BLaER1 (cell line): ENCODE measurements around the gene ZC4H2.
"Not testable (repeated sequence)": the region's sequence is repeated elsewhere in the genome, so short reads cannot be mapped to it uniquely, and the experiment has no call there.

Experiments
- H3K27ac ChIP-seq: shearing (Covaris generic); formaldehyde crosslinking; 2 replicates; pipeline ENCODE4 v1.8.1; 2022
- H3K27me3 ChIP-seq: shearing (Covaris generic); formaldehyde crosslinking; 2 replicates; pipeline ENCODE4 v1.8.1; 2022
- H3K36me3 ChIP-seq: shearing (Covaris generic); formaldehyde crosslinking; 2 replicates; pipeline ENCODE4 v1.8.1; 2022
- H3K4me1 ChIP-seq: shearing (Covaris generic); formaldehyde crosslinking; 2 replicates; pipeline ENCODE4 v1.8.1; 2022
- H3K4me2 ChIP-seq: shearing (Covaris generic); formaldehyde crosslinking; 2 replicates; pipeline ENCODE4 v1.8.1; 2022
- H3K4me3 ChIP-seq: shearing (Covaris generic); formaldehyde crosslinking; 2 replicates; pipeline ENCODE4 v1.8.1; 2022
- H3K9ac ChIP-seq: shearing (Covaris generic); formaldehyde crosslinking; 2 replicates; pipeline ENCODE4 v1.8.1; 2022
- H3K9me3 ChIP-seq: shearing (Covaris generic); formaldehyde crosslinking; 2 replicates; pipeline ENCODE4 v1.8.1; 2022
- H4K20me1 ChIP-seq: shearing (Covaris generic); formaldehyde crosslinking; 2 replicates; pipeline ENCODE4 v1.8.1; 2022
- Cebpa-rat ChIP-seq: shearing (Covaris generic); IDR thresholded peaks from 2 replicates; pipeline ENCODE4 v1.8.1; 2022

ZC4H2 gene

DNA sequence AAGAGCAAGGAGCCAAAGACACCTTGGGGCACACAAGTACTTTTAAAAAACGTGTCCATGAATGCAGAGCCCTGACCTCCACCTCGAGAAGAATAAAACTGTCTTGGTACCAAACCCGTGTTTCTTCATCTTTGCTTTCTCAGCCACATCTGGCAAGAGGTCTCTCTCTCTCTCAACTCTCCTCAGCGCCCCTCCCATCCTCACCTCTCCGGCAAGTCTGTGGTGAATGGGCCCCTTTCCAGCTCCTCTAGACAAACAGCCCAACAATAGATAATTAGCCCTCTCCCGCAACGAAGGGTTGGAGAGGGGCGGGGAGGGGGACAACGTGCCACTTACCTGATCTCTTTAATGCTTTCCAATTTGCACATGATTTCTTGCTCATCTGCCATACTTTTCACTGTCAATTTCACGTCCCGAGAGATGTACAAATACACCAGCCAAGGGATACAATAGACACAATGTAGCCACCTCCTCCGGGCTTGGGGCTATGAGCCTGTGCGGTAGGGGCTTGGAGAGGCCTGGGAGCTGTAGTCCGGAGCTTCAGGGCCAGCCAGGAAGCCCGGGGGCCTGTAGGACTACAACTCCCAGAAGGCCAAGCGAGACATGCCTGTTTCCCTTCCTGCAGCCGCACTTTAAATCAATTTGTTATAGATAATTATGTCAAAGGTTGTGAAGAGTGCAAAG is at the start of gene ZC4H2:
ZC4H2 (minus strand) TSS at position 462 of the 684 bp plus-strand sequence; CDS start at position 389, 73 bp downstream.
- no peaks in the 10 kb centered on the region for H4K20me1 ChIP-seq
- peaks cover 10% of the 10 kb centered on the region for H3K4me1 ChIP-seq
- TF ChIP-seq Cebpa-rat, result no peak
- peak within 1 kb of the TSS; percentile 73 for H3K4me3 ChIP-seq
- H3K36me3 ChIP-seq, result peaks cover 15% of the 10 kb centered on the region
- H3K4me2 ChIP-seq, result peak within 1 kb of the TSS; percentile 67
- H3K9ac ChIP-seq, result peak within 1 kb of the TSS; percentile 79
- peaks cover 21% of the 10 kb centered on the region for H3K9me3 ChIP-seq
- peaks cover 25% of the 10 kb centered on the region for H3K27me3 ChIP-seq
- H3K27ac ChIP-seq, result peak within 1 kb of the TSS; percentile 62

GRCh38 chrX:65017451-65017850 is 41.2 kb upstream of the ZC4H2 start:
- Histone ChIP-seq H3K9ac (no peak overlapping the region), H3K4me2 (no peak overlapping the region), H3K36me3 (no peaks in the 10 kb centered on the region), H3K9me3 (peaks cover 4% of the 10 kb centered on the region), H3K4me1 (no peaks in the 10 kb centered on the region), H3K4me3 (no peak overlapping the region), H4K20me1 (no peaks in the 10 kb centered on the region), H3K27me3 (peaks cover 37% of the 10 kb centered on the region), H3K27ac (no peak overlapping the region)
- no peak for TF ChIP-seq Cebpa-rat

DNA sequence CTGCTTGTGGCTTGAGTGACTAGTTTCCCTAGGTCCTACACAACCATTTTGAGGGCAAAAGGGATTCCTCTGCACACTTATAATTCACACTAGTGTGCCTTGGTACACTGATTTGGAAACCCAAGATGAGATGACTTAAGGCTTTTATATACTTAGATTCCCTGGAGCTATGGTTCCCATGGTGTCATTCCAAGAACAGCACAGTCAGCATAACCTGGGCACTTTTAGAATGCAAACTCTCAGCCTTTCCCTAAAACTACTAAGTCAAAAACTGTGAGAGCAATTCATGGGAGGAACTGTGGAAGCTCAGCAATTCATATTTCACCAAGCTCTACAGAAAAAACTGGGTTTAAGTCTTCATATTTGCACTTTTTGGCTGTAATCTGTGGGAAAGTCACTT is 38.0 kb upstream of the ZC4H2 start:
- Histone ChIP-seq H3K9me3 (peaks cover 4% of the 10 kb centered on the region), H3K27ac (no peak overlapping the region), H3K9ac (no peak overlapping the region), H3K4me1 (no peaks in the 10 kb centered on the region), H3K4me2 (no peak overlapping the region), H3K4me3 (no peak overlapping the region), H3K27me3 (peaks cover 32% of the 10 kb centered on the region; the same call in 1 of the 2 replicates), H4K20me1 (0 out of 2 replicates have a peak, but pooled peaks cover 5% of the 10 kb centered on the region), H3K36me3 (no peaks in the 10 kb centered on the region)
- TF ChIP-seq Cebpa-rat, result no peak

- no peak for TF ChIP-seq Cebpa-rat
- Histone ChIP-seq H3K36me3 (no peaks in the 10 kb centered on the region), H3K27me3 (peaks cover 26% of the 10 kb centered on the region; the same call in 1 of the 2 replicates), H3K9me3 (0 out of 2 replicates have a peak, but pooled peaks cover 8% of the 10 kb centered on the region), H3K4me1 (no peaks in the 10 kb centered on the region), H4K20me1 (0 out of 2 replicates have a peak, but pooled peaks cover 7% of the 10 kb centered on the region), H3K4me2 (no peak overlapping the region), H3K9ac (no peak overlapping the region), H3K27ac (no peak overlapping the region), H3K4me3 (no peak overlapping the region)
Observed at GRCh38 chrX:65009459-65009858, 33.2 kb upstream of the ZC4H2 start.

- H3K9ac ChIP-seq, H3K4me1 ChIP-seq, H3K36me3 ChIP-seq, H4K20me1 ChIP-seq, H3K4me3 ChIP-seq, H3K27ac ChIP-seq, H3K4me2 ChIP-seq: not testable (repeated sequence)
- Histone ChIP-seq H3K27me3 (peaks cover 10% of the 10 kb centered on the region), H3K9me3 (peaks cover 53% of the 10 kb centered on the region)
Observed at GRCh38 chrX:65002208-65002607, 26.0 kb upstream of the ZC4H2 start.

DNA sequence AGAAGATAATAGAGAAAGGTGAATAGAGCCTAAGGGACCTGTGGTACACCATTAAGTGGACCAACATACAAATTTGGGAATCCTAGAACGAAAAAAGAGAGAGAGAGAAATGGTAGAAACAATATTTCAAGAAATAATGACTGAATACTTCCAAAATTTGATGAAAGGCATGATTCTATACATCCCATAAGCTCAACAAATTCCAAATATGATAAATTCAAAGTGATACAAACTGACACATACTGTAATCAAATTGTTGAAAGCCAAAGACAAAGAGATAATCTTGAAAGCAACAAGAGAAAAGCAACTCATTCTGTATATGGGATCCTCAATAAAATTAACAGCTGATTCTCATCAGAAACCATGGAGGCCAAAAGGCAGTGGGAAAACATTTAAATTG is 20.6 kb upstream of the ZC4H2 start:
- TF ChIP-seq Cebpa-rat, result no peak
- Histone ChIP-seq H3K9me3 (peaks cover 32% of the 10 kb centered on the region), H3K27ac (no peak overlapping the region), H3K36me3 (no peaks in the 10 kb centered on the region), H3K9ac (no peak overlapping the region), H3K27me3 (peaks cover 24% of the 10 kb centered on the region; the same call in 1 of the 2 replicates), H4K20me1 (no peaks in the 10 kb centered on the region), H3K4me2 (no peak overlapping the region), H3K4me1 (no peaks in the 10 kb centered on the region), H3K4me3 (no peak overlapping the region)

DNA sequence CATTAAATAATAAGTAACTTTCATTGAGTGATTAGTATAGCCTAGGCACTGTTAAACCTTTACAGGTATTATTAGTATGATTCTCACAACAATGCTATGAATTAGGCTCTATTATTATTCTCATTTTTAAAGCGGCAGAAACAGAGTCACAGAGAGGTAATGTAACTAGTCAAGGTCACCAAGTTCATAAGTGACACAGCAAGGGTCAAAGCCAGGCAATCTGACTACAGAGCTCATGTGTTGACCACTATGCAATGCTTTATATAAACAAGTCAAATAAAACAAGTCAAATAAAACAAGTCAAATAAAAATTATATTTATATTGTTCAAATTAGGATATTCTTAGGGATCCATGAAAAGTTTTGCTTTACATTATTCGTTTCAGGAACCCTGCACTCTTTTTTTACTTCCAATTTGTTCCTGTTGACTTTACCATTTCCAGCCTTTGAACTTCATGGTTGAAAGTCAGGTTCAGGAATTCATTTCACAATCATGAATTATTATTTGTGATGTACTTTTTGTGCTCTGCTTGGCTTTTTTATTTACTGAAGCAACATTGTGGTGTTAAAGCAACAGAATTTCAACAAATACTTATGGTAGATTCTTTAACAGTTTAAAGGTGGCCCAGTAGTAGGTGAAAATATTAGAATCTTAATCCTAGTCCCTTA is 18.0 kb upstream of the ZC4H2 start:
- Histone ChIP-seq H3K4me2 (no peak overlapping the region), H4K20me1 (no peaks in the 10 kb centered on the region), H3K9me3 (peaks cover 11% of the 10 kb centered on the region), H3K9ac (no peak overlapping the region), H3K4me1 (no peaks in the 10 kb centered on the region), H3K27me3 (peaks cover 24% of the 10 kb centered on the region; the same call in 1 of the 2 replicates), H3K27ac (no peak overlapping the region), H3K36me3 (no peaks in the 10 kb centered on the region), H3K4me3 (no peak overlapping the region)
- TF ChIP-seq Cebpa-rat, result no peak

GRCh38 chrX:64977830-64978229 is 1.6 kb upstream of the ZC4H2 start:
- H3K9ac ChIP-seq, result no peak overlapping the region
- no peak overlapping the region for H3K4me2 ChIP-seq
- peaks cover 9% of the 10 kb centered on the region; the same call in 1 of the 2 replicates for H3K27me3 ChIP-seq
- no peak overlapping the region for H3K27ac ChIP-seq
- H3K9me3 ChIP-seq, result 0 out of 2 replicates have a peak, but pooled peaks cover 5% of the 10 kb centered on the region
- H3K4me3 ChIP-seq, result no peak overlapping the region
- H3K4me1 ChIP-seq, result peaks cover 10% of the 10 kb centered on the region
- no peak for TF ChIP-seq Cebpa-rat
- H3K36me3 ChIP-seq, result no peaks in the 10 kb centered on the region
- no peaks in the 10 kb centered on the region for H4K20me1 ChIP-seq

GRCh38 chrX:64977051-64977450 is 801 bp upstream of the ZC4H2 start:
- Histone ChIP-seq H3K4me2 (peak overlapping the region; percentile 52), H4K20me1 (no peaks in the 10 kb centered on the region), H3K4me3 (no peak overlapping the region)

GRCh38 chrX:64976673-64977040 is 407 bp upstream of the ZC4H2 start:
- peak overlapping the region; percentile 52 for H3K4me2 ChIP-seq
- H3K4me3 ChIP-seq, result peak overlapping the region; percentile 73
- peaks cover 10% of the 10 kb centered on the region for H3K36me3 ChIP-seq
- no peak overlapping the region; the same call in 1 of the 2 replicates for H3K9ac ChIP-seq
- H3K27me3 ChIP-seq, result peaks cover 20% of the 10 kb centered on the region
- H3K4me1 ChIP-seq, result peaks cover 10% of the 10 kb centered on the region
- peaks cover 16% of the 10 kb centered on the region for H3K9me3 ChIP-seq
- H3K27ac ChIP-seq, result no peak overlapping the region
- H4K20me1 ChIP-seq, result no peaks in the 10 kb centered on the region
- no peak for TF ChIP-seq Cebpa-rat

More at GRCh38 chrX:64977051-64977450, 801 bp upstream of the ZC4H2 start:
- Histone ChIP-seq H3K9ac (no peak overlapping the region), H3K27ac (no peak overlapping the region), H3K36me3 (peaks cover 6% of the 10 kb centered on the region), H3K27me3 (peaks cover 16% of the 10 kb centered on the region), H3K4me1 (peaks cover 10% of the 10 kb centered on the region), H3K9me3 (peaks cover 12% of the 10 kb centered on the region)
- TF ChIP-seq Cebpa-rat, result no peak
